Glomerular visceral epithelial cell (primary cell): ENCODE data around the gene MYOZ1.
"Not testable (repeated sequence)": the region's sequence is repeated elsewhere in the genome, so short reads cannot be mapped to it uniquely, and the experiment has no call there.

Experiments
- DNase-seq: peaks from one replicate; pipeline ENCODE4 v3.0.0-alpha.2; 2016; ENCODE audit errors: extremely low spot score

The MYOZ1 gene

GRCh38 chr10:73647875-73648651 is 6.8 kb upstream of the MYOZ1 start:
- no peak for DNase-seq

GRCh38 chr10:73647211-73647874 is 6.1 kb upstream of the MYOZ1 start:
- DNase-seq = no peak

- no peak for DNase-seq
Observed at GRCh38 chr10:73646598-73647041, 5.3 kb upstream of the MYOZ1 start.

GRCh38 chr10:73645251-73645650 is 4.0 kb upstream of the MYOZ1 start:
- no peak for DNase-seq

GRCh38 chr10:73644767-73645166 is 3.5 kb upstream of the MYOZ1 start:
- DNase-seq = no peak

GRCh38 chr10:73644015-73644743 is 2.9 kb upstream of the MYOZ1 start:
- peak; percentile 72 for DNase-seq

GRCh38 chr10:73643362-73643761 is 2.1 kb upstream of the MYOZ1 start:
- no peak for DNase-seq

GRCh38 chr10:73639286-73639685 is 2.0 kb downstream of the MYOZ1 start:
- no peak for DNase-seq

- DNase-seq = no peak
Observed at GRCh38 chr10:73635781-73636180, 5.5 kb downstream of the MYOZ1 start.

- DNase-seq = no peak
Observed at GRCh38 chr10:73634421-73634820, 6.9 kb downstream of the MYOZ1 start.

- DNase-seq = no peak
Observed at GRCh38 chr10:73629165-73629564, 12.1 kb downstream of the MYOZ1 start.

GRCh38 chr10:73628405-73628804 is 12.9 kb downstream of the MYOZ1 start:
- no peak for DNase-seq

GRCh38 chr10:73627300-73627699 is 14.0 kb downstream of the MYOZ1 start:
- no peak for DNase-seq

GRCh38 chr10:73625884-73626752 is 15.2 kb downstream of the MYOZ1 start:
- DNase-seq = peak; percentile 97

- peak; percentile 47 for DNase-seq
Observed at GRCh38 chr10:73625004-73625883, 16.0 kb downstream of the MYOZ1 start.

GRCh38 chr10:73623056-73623455 is 18.2 kb downstream of the MYOZ1 start:
- DNase-seq = peak; percentile 88

- not testable (repeated sequence) for DNase-seq
Observed at GRCh38 chr10:73620974-73621373, 20.3 kb downstream of the MYOZ1 start.

GRCh38 chr10:73617143-73617542 is 24.1 kb downstream of the MYOZ1 start:
- not testable (repeated sequence) for DNase-seq

GRCh38 chr10:73614720-73615119 is 26.6 kb downstream of the MYOZ1 start:
- no peak for DNase-seq

GRCh38 chr10:73609116-73609515 is 32.2 kb downstream of the MYOZ1 start:
- no peak for DNase-seq
